Adipocyte (in vitro differentiated cells): ENCODE measurements around the gene PHACTR3.
A peak's percentile ranks its signal among the peaks of the same experiment; 100 is the strongest.
"Not testable (repeated sequence)": the region's sequence is repeated elsewhere in the genome, so short reads cannot be mapped to it uniquely, and the experiment has no call there.

Source experiments
- DNase-seq: peaks from one replicate; pipeline ENCODE4 v3.0.0-alpha.2; 2015; ENCODE audit warnings: low read depth
- H3K27me3 ChIP-seq: replicated peaks from 2 replicates; pipeline ENCODE4 v1.7.0; 2013; ENCODE audit warnings: mild to moderate bottlenecking, low read length, moderate library complexity; ENCODE audit not compliant: control insufficient read depth, insufficient read depth
- H3K36me3 ChIP-seq: 2 replicates; pipeline ENCODE4 v1.7.0; 2013; ENCODE audit warnings: low read length, mild to moderate bottlenecking, moderate library complexity; ENCODE audit not compliant: control insufficient read depth, insufficient read depth, severe bottlenecking
- H3K4me1 ChIP-seq: 2 replicates; pipeline ENCODE4 v1.7.0; 2013; ENCODE audit warnings: mild to moderate bottlenecking, low read length, moderate library complexity; ENCODE audit not compliant: control insufficient read depth, insufficient read depth
- H3K4me3 ChIP-seq: 2 replicates; pipeline ENCODE4 v1.7.0; 2013; ENCODE audit warnings: mild to moderate bottlenecking, low read length, moderate library complexity
- H3K9ac ChIP-seq: 2 replicates; pipeline ENCODE4 v1.7.0; 2013; ENCODE audit warnings: mild to moderate bottlenecking, low read length, moderate library complexity
- H3K9me3 ChIP-seq: 2 replicates; pipeline ENCODE4 v1.7.0; 2013; ENCODE audit warnings: mild to moderate bottlenecking, low read length, moderate library complexity; ENCODE audit not compliant: control insufficient read depth

The PHACTR3 gene

GRCh38 chr20:59835448-59836395 lies 231.4 kb downstream of the PHACTR3 start:
- Histone ChIP-seq H3K9ac (no peak overlapping the region), H3K27me3 (peaks cover 73% of the 10 kb centered on the region), H3K4me3 (no peak overlapping the region), H3K4me1 (peaks cover 14% of the 10 kb centered on the region), H3K9me3 (no peaks in the 10 kb centered on the region), H3K36me3 (no peaks in the 10 kb centered on the region)
- peak; percentile 64 for DNase-seq

- peaks cover 14% of the 10 kb centered on the region for H3K4me1 ChIP-seq
- no peak overlapping the region for H3K4me3 ChIP-seq
- no peaks in the 10 kb centered on the region for H3K9me3 ChIP-seq
- DNase-seq: no peak
- peaks cover 66% of the 10 kb centered on the region for H3K27me3 ChIP-seq
- no peak overlapping the region for H3K9ac ChIP-seq
- no peaks in the 10 kb centered on the region for H3K36me3 ChIP-seq
Observed at GRCh38 chr20:59836767-59837166, 232.4 kb downstream of the PHACTR3 start.

- Histone ChIP-seq H3K27me3 (peaks cover 61% of the 10 kb centered on the region), H3K4me1 (peaks cover 14% of the 10 kb centered on the region), H3K36me3 (no peaks in the 10 kb centered on the region), H3K4me3 (no peak overlapping the region), H3K9ac (no peak overlapping the region), H3K9me3 (no peaks in the 10 kb centered on the region)
- no peak for DNase-seq
Observed at GRCh38 chr20:59837623-59838394, 233.5 kb downstream of the PHACTR3 start.

- H3K4me1 ChIP-seq: peaks cover 14% of the 10 kb centered on the region
- no peak overlapping the region for H3K4me3 ChIP-seq
- H3K27me3 ChIP-seq: peaks cover 52% of the 10 kb centered on the region
- H3K9ac ChIP-seq: no peak overlapping the region
- no peaks in the 10 kb centered on the region for H3K9me3 ChIP-seq
- no peak for DNase-seq
- H3K36me3 ChIP-seq: no peaks in the 10 kb centered on the region
Observed at GRCh38 chr20:59839400-59839799, 235.1 kb downstream of the PHACTR3 start.

- Histone ChIP-seq H3K27me3 (peaks cover 12% of the 10 kb centered on the region), H3K4me1 (no peaks in the 10 kb centered on the region), H3K4me3 (no peak overlapping the region), H3K9ac (no peak overlapping the region), H3K36me3 (no peaks in the 10 kb centered on the region), H3K9me3 (no peaks in the 10 kb centered on the region)
- DNase-seq: no peak
Observed at GRCh38 chr20:59845472-59845871, 241.1 kb downstream of the PHACTR3 start.

GRCh38 chr20:59848182-59848581 lies 243.8 kb downstream of the PHACTR3 start:
- no peak for DNase-seq
- no peak overlapping the region for H3K9ac ChIP-seq
- no peaks in the 10 kb centered on the region for H3K36me3 ChIP-seq
- H3K4me3 ChIP-seq: no peak overlapping the region
- H3K9me3 ChIP-seq: no peaks in the 10 kb centered on the region
- peaks cover 4% of the 10 kb centered on the region for H3K27me3 ChIP-seq
- no peaks in the 10 kb centered on the region for H3K4me1 ChIP-seq

- peak; percentile 71 for DNase-seq
- H3K9me3 ChIP-seq: no peaks in the 10 kb centered on the region
- no peaks in the 10 kb centered on the region for H3K36me3 ChIP-seq
- no peak overlapping the region for H3K4me3 ChIP-seq
- H3K27me3 ChIP-seq: no peaks in the 10 kb centered on the region
- no peaks in the 10 kb centered on the region for H3K4me1 ChIP-seq
- H3K9ac ChIP-seq: no peak overlapping the region
Observed at GRCh38 chr20:59850018-59850641, 245.8 kb downstream of the PHACTR3 start.

- H3K36me3 ChIP-seq, H3K27me3 ChIP-seq, DNase-seq, H3K4me1 ChIP-seq, H3K9ac ChIP-seq, H3K4me3 ChIP-seq: not testable (repeated sequence)
- H3K9me3 ChIP-seq: peaks cover 19% of the 10 kb centered on the region
Observed at GRCh38 chr20:59856526-59856925, 252.2 kb downstream of the PHACTR3 start.

GRCh38 chr20:59856941-59857340 lies 252.6 kb downstream of the PHACTR3 start:
- not testable (repeated sequence) for H3K27me3 ChIP-seq, H3K4me3 ChIP-seq, H3K9ac ChIP-seq, DNase-seq, H3K36me3 ChIP-seq, H3K4me1 ChIP-seq
- peaks cover 19% of the 10 kb centered on the region for H3K9me3 ChIP-seq

- no peaks in the 10 kb centered on the region for H3K36me3 ChIP-seq
- H3K9ac ChIP-seq: no peak overlapping the region
- no peaks in the 10 kb centered on the region for H3K27me3 ChIP-seq
- H3K4me3 ChIP-seq: no peak overlapping the region
- peaks cover 19% of the 10 kb centered on the region for H3K9me3 ChIP-seq
- no peak for DNase-seq
- no peaks in the 10 kb centered on the region for H3K4me1 ChIP-seq
Observed at GRCh38 chr20:59857966-59858365, 253.6 kb downstream of the PHACTR3 start.

GRCh38 chr20:59858425-59858824 lies 254.1 kb downstream of the PHACTR3 start:
- Histone ChIP-seq H3K27me3 (no peaks in the 10 kb centered on the region), H3K9me3 (peaks cover 19% of the 10 kb centered on the region), H3K4me1 (no peaks in the 10 kb centered on the region)

More at GRCh38 chr20:59858425-59858824, 254.1 kb downstream of the PHACTR3 start:
- no peak overlapping the region for H3K4me3 ChIP-seq
- H3K9ac ChIP-seq: no peak overlapping the region
- no peak for DNase-seq
- no peaks in the 10 kb centered on the region for H3K36me3 ChIP-seq
